GM23248 (cell line): ENCODE data around the gene HDAC4. TPM values are rescaled to one million over a fixed set of nuclear protein-coding genes. Genes with fewer than 3 reads are reported as not detected.

ENCODE experiments used
- DNase-seq: peaks from one replicate; pipeline ENCODE4 v3.0.0-alpha.2; 2015
- H2AFZ ChIP-seq: fragments of 200-600 bp; sonication (generic); 2 replicates; pipeline ENCODE4 v1.6.1; 2016; ENCODE audit warnings: antibody characterized with exemption
- H3F3A ChIP-seq: fragments of 200-600 bp; sonication (generic); 2 replicates; pipeline ENCODE4 v1.6.1; 2016; ENCODE audit warnings: mild to moderate bottlenecking, antibody characterized with exemption, mixed run types; ENCODE audit not compliant: insufficient read depth
- H3K27ac ChIP-seq: fragments of 200-600 bp; sonication (generic); 2 replicates; pipeline ENCODE4 v1.5.1; 2016; ENCODE audit warnings: mild to moderate bottlenecking
- H3K27me3 ChIP-seq: fragments of 200-600 bp; sonication (generic); replicated peaks from 2 replicates; pipeline ENCODE4 v1.6.1; 2016; ENCODE audit warnings: mild to moderate bottlenecking; ENCODE audit not compliant: insufficient read depth
- H3K36me3 ChIP-seq: fragments of 200-600 bp; sonication (generic); 2 replicates; pipeline ENCODE4 v1.6.1; 2016; ENCODE audit warnings: low read depth, mild to moderate bottlenecking
- H3K4me1 ChIP-seq: fragments of 200-600 bp; sonication (generic); 2 replicates; pipeline ENCODE4 v1.6.1; 2016; ENCODE audit warnings: mild to moderate bottlenecking; ENCODE audit not compliant: insufficient read depth
- H3K4me2 ChIP-seq: fragments of 200-600 bp; sonication (generic); one replicate; pipeline ENCODE4 v1.6.1; 2016; ENCODE audit warnings: mild to moderate bottlenecking; ENCODE audit not compliant: unreplicated experiment
- H3K4me3 ChIP-seq: fragments of 200-600 bp; sonication (generic); 2 replicates; pipeline ENCODE4 v1.5.1; 2016; ENCODE audit warnings: mild to moderate bottlenecking
- H3K79me2 ChIP-seq: fragments of 200-600 bp; sonication (generic); 2 replicates; pipeline ENCODE4 v1.6.1; 2016; ENCODE audit warnings: mild to moderate bottlenecking; ENCODE audit not compliant: insufficient read depth
- H3K9ac ChIP-seq: fragments of 200-600 bp; sonication (generic); 2 replicates; pipeline ENCODE4 v1.6.1; 2016; ENCODE audit warnings: mild to moderate bottlenecking
- H3K9me2 ChIP-seq: fragments of 200-600 bp; sonication (generic); 2 replicates; pipeline ENCODE4 v1.6.1; 2016; ENCODE audit warnings: mixed run types, mild to moderate bottlenecking, moderate library complexity; ENCODE audit not compliant: insufficient read depth
- H3K9me3 ChIP-seq: fragments of 200-600 bp; sonication (generic); one replicate; pipeline ENCODE4 v1.6.1; 2017; ENCODE audit warnings: low read depth
- H4K20me1 ChIP-seq: fragments of 200-600 bp; sonication (generic); 2 replicates; pipeline ENCODE4 v1.6.0; 2016; ENCODE audit not compliant: insufficient read depth
- EZH2 ChIP-seq: fragments of 200-600 bp; sonication (generic); IDR thresholded peaks from 2 replicates; pipeline ENCODE4 v1.6.1; 2018; ENCODE audit warnings: antibody characterized with exemption, mild to moderate bottlenecking; ENCODE audit not compliant: insufficient read depth, poor library complexity, severe bottlenecking
- EZH2phosphoT487 ChIP-seq: fragments of 200-600 bp; sonication (generic); IDR thresholded peaks from 2 replicates; pipeline ENCODE4 v1.6.1; 2018; ENCODE audit warnings: antibody characterized with exemption, moderate library complexity, mild to moderate bottlenecking, low read depth; ENCODE audit not compliant: insufficient read depth
- whole genome bisulfite sequencing, 2 experiments: methylation state at CpG; one replicate each; pipeline ENCODE4 v1.1.6; 2015 to 2017; ENCODE audit warnings: low lambda C conversion rate in 2 of 2, low coverage in 1 of 2; ENCODE audit errors: missing lambda C conversion rate in 2 of 2; 5-methylcytosine and 5-hydroxymethylcytosine counted together
- in situ Hi-C: fragments of 300-500 bp; cut with MboI; formaldehyde crosslinking; loops from 2 replicates; pipeline ENCODE4 v1.15.0; 2020
- polyA plus RNA-seq: library from polyadenylated mRNA; unstranded; fragments of >200 nt; fragmentation: Nextera tagmentation; extraction: Ambion mirVana; gene quantifications from 2 replicates; pipeline ENCODE4 v1.2.1, GENCODE V29; 2016
- total RNA-seq: library from RNA; depleted of rRNA; stranded (reverse); fragments of >200 nt; shearing (Covaris generic); gene quantifications from 2 replicates; pipeline ENCODE4 v1.2.3, GENCODE V29; 2014

The HDAC4 gene
- total and polyA plus RNA-seq, 2 experiments from 2014 or later = 2.1 to 6.3 TPM

DNA sequence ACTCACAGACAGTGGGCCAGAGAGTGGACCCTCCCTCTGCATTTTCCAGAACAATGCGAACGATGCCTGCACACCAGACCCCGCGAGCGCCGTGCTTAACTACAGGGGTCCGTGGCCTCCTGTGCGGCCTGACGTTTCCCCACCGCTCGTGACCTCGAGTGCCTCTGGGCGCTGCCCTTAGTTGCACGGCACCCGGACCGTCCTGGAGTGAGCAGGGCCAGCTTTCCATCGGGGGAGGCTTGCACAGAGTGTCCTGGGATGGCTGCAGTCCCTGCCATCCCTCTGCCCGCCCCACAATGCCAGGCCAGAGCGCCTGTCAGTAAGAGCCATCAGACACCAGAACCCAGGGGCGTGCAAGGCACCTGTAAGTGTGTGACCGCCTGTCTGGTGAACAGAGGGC lies 335.9 kb downstream of the HDAC4 start:
- Histone ChIP-seq H3K27me3 (no peaks in the 10 kb centered on the region), H3K4me2 (no peak overlapping the region), H3K9me3 (no peaks in the 10 kb centered on the region), H3K9me2 (no peaks in the 10 kb centered on the region), H3K9ac (no peak overlapping the region), H3F3A (peaks cover 14% of the 10 kb centered on the region), H2AFZ (no peak overlapping the region), H4K20me1 (no peaks in the 10 kb centered on the region), H3K36me3 (no peaks in the 10 kb centered on the region), H3K27ac (no peak overlapping the region), H3K4me1 (no peaks in the 10 kb centered on the region), H3K4me3 (no peak overlapping the region), H3K79me2 (no peaks in the 10 kb centered on the region)
- 94 to 95% methylated on average over 21 of the region's 21 CpGs for WGBS, 2 experiments
- no peak for TF ChIP-seq EZH2phosphoT487
- no peak for TF ChIP-seq EZH2
- in situ Hi-C loops = no loop called here
- no peak for DNase-seq

DNA sequence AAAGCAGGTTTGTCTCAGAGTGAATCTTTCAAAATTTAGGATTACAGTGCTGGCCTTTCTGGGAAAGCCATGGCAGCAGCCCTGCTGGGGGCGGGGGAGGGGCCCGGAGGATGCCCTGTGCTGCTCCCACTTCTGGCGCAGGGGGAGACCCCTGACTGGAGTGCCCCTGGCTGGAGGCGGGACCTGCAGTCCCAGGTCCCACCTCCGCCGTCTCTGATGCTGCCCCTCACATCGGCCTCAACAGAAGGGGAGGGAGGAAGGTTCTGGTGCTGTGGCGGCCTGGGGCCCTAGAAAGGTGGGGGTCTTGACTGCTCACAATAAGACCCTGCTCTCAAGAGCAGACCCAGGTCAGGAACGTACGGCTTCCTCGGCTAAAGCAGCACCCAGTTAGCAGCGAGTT lies 336.6 kb downstream of the HDAC4 start:
- in situ Hi-C loops = no loop called here
- Histone ChIP-seq H3K9me2 (no peaks in the 10 kb centered on the region), H4K20me1 (no peaks in the 10 kb centered on the region), H3K36me3 (no peaks in the 10 kb centered on the region), H3F3A (peaks cover 10% of the 10 kb centered on the region), H3K4me3 (no peak overlapping the region), H3K27ac (no peak overlapping the region), H3K9me3 (no peaks in the 10 kb centered on the region), H3K9ac (no peak overlapping the region), H3K4me1 (no peaks in the 10 kb centered on the region), H3K27me3 (no peaks in the 10 kb centered on the region), H3K79me2 (no peaks in the 10 kb centered on the region), H2AFZ (no peak overlapping the region), H3K4me2 (no peak overlapping the region)
- WGBS, 2 experiments = 81 to 83% methylated on average over 12 of the region's 12 CpGs
- no peak for DNase-seq
- TF ChIP-seq EZH2 = no peak

DNA sequence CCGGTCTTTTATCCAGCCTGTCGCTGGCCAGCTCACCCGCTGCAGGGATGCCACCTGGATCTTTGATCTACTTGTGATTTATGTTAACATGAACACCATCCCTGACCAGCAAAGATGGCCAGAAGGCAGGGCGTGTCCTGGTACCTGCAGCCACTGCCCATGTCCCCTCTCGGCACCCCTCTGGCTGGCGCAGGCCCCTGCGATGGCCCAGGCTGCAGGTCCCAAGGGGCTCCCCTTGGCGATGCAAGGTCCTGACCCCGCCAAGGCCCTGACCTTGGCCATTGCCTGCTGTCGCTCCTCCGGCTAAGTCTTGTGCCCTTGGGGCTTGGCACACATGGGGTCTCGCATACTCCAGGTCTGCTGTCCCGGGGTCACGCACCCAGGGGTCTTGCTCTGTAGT lies 338.1 kb downstream of the HDAC4 start:
- 0 out of 2 replicates have a peak, but pooled peaks cover 1% of the 10 kb centered on the region for H3K36me3 ChIP-seq
- no peak overlapping the region for H3K27ac ChIP-seq
- H3K4me2 ChIP-seq = no peak overlapping the region
- no peak overlapping the region for H3K9ac ChIP-seq
- TF ChIP-seq EZH2 (no peak), EZH2phosphoT487 (no peak)
- H2AFZ ChIP-seq = no peak overlapping the region
- no peak overlapping the region for H3K4me3 ChIP-seq
- 98% methylated on average over 13 to 14 of the region's 14 CpGs for WGBS, 2 experiments
- no peak for DNase-seq
- no peaks in the 10 kb centered on the region for H3K79me2 ChIP-seq
- 0 out of 2 replicates have a peak, but pooled peaks cover under 1% of the 10 kb centered on the region for H3F3A ChIP-seq
- no peaks in the 10 kb centered on the region for H3K9me3 ChIP-seq
- no peaks in the 10 kb centered on the region for H3K27me3 ChIP-seq
- no peaks in the 10 kb centered on the region for H3K9me2 ChIP-seq
- in situ Hi-C loops = no loop called here
- no peaks in the 10 kb centered on the region for H4K20me1 ChIP-seq
- no peaks in the 10 kb centered on the region for H3K4me1 ChIP-seq

GRCh38 chr2:239061824-239062570 lies 338.8 kb downstream of the HDAC4 start:
- H3K27ac ChIP-seq = no peak overlapping the region
- no peak overlapping the region for H2AFZ ChIP-seq
- 76 to 80% methylated on average over 30 of the region's 30 CpGs for WGBS, 2 experiments
- 0 out of 2 replicates have a peak, but pooled peaks cover 3% of the 10 kb centered on the region for H3K36me3 ChIP-seq
- no peaks in the 10 kb centered on the region for H3F3A ChIP-seq
- DNase-seq = no peak
- in situ Hi-C loops = no loop called here
- H3K9me3 ChIP-seq = no peaks in the 10 kb centered on the region
- H3K79me2 ChIP-seq = no peaks in the 10 kb centered on the region
- TF ChIP-seq EZH2 (no peak), EZH2phosphoT487 (no peak)
- no peak overlapping the region for H3K4me3 ChIP-seq
- H3K9me2 ChIP-seq = no peaks in the 10 kb centered on the region
- H3K9ac ChIP-seq = no peak overlapping the region
- H3K4me2 ChIP-seq = no peak overlapping the region
- no peaks in the 10 kb centered on the region for H4K20me1 ChIP-seq
- no peaks in the 10 kb centered on the region for H3K27me3 ChIP-seq
- H3K4me1 ChIP-seq = no peaks in the 10 kb centered on the region
